GM19467 (cell line): ENCODE data around the gene SLC38A6.
A peak's percentile ranks its signal among the peaks of the same experiment; 100 is the strongest.

Experiments
- ATAC-seq: cut with Tn5 transposase; IDR thresholded peaks from one replicate; pipeline ENCODE4 v1.9.1; 2021; ENCODE audit warnings: mild to moderate bottlenecking, moderate library complexity; ENCODE audit not compliant: unreplicated experiment

SLC38A6 gene

DNA sequence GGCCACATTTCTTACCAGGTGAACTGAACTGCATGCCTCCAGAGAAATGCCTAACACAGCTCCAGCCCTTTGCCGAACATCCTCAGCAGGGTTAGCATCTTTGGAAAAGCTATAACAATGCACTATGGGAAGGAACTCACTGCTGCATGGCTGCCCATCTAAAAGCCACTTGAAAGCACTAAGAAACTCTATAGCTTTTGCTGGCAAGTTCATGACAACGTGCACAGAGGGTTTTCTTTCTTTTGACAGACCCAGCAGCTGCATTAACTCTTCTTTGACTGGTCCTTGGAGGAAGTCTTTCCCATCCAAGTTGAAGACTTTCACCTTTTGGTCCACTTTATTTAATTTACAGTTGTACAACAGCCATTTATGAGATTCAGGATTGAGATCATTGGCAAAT lies 5.5 kb upstream of the SLC38A6 start:
- ATAC-seq = no peak

DNA sequence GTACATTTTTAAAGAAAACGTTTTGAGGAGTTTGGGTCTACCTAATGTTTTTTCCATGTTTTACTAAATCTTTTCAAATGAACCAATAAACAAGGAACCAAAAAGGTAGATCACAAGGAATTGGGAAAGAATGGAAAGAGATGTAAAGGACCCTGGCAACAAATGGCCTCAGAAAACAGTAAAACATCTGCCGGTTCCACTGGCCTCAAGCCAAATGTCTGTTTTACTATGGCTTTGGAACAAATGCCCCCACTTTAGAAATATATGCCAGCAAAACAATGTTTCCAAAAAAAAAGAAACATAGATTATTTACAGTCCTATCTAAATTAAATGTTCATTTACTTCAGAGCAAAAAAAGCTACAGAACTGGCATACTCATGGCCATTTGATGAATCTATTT lies 3.2 kb upstream of the SLC38A6 start:
- no peak for ATAC-seq

DNA sequence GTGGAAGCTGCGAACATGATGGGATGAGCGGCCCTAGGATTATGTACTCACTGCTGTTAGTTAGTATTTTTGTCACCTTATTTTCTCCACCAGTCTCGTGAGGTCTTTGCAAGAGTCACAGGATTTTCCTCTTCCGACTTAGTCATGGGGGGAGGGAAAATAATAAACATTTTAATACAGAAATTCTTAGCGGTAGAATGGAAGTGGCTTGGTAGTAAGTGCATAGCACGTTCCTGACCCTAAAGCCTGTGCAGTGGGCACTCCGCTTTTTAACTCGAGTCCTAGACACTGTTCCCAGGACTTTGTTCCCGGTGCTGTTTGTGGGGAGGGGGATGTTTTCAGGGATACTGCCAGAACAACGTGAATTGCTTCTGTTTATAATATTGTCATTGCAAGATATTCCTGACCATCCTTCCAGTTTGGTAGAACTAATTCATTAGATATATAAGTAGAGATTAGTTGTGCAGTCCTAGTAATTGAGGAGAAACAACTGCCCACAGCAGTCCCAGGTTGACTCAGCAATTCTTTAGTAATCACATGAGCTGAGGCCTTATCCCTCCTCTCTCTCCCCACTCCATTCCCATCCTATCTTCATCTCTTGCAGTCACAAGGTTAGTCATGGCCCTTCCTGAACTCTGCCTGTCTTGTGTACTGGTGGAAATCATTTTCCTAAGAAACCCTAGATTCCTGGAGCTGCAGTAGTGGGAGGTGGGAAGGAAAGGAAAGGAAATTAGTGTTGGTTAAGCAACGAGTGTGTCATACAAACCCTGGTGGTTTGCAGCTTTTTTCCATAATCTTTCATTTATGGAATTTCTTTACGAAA lies 799 bp downstream of the SLC38A6 start:
- peak; percentile 1 for ATAC-seq

DNA sequence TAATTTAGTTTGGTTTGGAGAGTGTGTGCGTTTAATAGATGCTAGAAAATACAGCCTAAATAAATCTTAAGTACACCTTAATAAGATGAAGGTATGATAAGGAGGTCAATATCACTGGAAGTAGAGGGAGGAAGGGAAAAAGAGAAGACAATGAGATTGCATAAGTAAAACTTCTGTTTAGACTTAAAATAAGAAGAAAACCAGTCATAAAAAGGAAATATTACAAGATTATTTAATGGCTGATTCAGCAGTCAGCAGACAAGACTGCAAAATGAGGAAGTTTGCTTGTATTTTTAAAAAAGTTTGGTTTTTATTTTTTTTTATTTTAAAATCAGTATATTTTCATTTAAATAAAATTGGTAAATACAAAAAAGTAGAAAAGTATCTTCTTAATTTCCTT lies 3.2 kb downstream of the SLC38A6 start:
- no peak for ATAC-seq

DNA sequence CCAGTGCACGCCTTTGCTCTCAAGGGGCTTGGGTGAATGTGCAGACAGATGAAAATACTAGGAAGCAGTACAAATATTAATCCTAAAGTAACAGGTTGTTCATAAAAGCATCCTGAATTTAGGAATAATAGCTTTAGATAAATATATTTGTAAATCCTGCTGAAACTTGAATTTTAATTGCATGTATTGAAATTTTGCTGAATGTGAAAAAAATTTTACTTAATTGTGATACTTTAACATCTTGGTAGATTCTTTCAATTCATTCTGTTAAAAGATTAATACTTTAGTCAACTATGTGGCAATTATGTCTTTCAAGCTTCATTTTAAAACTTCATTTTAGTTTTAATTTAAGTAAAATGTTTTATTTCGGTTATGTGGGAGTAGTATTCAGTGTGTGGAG lies 5.5 kb downstream of the SLC38A6 start:
- ATAC-seq = no peak

DNA sequence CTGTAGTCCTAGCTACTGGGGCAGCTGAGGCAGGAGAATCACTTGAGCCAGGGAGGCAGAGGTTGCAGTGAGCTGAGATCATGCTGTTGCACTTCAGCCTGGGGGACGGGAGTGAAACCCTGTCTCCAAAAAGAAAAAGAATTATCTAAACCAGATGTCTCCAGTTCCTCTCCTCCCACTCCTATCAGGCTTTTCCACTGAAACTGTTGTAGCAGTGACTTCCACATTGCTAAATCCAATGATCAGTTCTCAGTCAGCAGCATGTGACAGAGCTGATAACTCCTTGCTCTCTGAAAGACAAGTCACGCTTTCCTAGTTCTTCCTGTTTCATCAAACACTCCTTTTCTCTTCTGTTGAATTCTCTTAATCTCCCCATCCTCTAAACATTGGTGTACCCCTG lies 8.6 kb downstream of the SLC38A6 start:
- ATAC-seq = no peak

DNA sequence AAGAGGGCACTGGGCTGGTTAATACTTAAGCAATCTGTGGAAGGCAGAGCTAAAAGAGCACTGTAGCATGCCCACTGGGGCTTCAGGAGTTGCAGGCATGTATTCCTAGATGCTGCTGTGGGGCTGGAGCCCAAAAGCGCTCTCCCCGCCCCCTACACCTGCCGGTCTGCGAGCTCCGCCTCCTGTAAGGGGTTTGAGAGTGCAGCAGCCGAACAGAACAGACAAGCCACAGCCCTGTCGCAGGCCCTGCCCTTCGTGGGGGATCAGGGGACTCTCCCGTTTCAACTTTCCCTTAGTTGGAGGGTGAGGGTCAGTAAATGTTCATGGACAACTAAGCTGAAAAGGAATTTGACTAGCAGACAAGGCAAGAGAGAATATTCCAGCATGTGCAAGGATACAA lies 17.6 kb downstream of the SLC38A6 start:
- no peak for ATAC-seq

DNA sequence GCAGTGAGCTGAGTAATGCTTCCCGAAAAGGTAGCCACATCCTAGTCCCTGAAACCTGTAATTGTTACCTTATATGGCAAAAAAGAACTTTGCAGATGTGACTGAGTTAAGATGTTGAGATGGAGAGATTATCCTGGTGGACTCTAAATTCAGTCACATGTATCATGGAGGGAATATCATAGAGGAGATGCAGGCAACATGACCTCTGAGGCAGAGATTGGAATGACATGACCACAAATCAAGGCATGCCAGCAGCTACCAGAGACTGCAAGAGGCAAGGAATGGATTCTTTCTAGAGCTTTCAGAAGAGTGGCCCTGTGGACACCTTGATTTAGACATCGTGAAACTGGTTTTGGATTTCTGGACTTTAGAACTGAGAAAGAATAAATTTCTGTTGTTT lies 18.5 kb downstream of the SLC38A6 start:
- ATAC-seq = no peak

DNA sequence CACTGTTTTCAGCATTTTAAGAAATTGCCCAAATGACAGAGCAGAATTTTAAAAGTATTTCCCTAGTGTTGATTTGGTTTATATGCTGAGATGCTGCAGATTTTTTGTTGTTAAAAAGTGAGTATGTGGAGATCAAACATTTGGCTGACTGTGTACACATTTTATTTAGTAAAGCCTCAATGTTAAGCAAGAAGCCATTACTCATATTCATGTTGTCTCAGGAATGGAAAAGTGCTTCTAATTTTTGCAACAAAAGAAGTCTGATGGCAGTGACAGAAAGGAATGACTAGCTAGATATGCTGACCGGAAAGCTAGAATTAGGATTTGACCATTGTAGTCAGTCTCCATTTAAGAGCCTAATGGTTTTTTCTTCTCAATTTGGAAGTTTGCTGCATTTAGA lies 22.5 kb downstream of the SLC38A6 start:
- ATAC-seq = no peak

DNA sequence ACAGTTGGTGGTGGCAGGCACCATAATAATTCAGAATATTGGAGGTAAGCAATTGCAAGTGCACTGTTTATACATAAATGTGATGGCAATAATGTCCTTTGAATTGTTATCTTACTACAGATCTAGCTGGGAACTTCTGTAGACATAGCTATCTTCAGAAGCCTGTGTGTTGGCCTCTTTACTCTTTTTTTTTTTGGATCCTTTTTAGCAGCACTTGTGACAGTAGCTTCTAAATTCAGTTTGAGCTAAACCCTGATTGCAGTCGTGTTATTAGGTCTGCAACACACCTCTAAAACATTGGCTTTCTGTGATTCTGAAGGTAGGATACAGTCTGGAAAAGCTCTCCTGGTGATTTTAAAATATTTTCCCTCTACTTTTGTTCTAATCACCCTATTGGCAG lies 38.5 kb downstream of the SLC38A6 start:
- ATAC-seq = no peak

DNA sequence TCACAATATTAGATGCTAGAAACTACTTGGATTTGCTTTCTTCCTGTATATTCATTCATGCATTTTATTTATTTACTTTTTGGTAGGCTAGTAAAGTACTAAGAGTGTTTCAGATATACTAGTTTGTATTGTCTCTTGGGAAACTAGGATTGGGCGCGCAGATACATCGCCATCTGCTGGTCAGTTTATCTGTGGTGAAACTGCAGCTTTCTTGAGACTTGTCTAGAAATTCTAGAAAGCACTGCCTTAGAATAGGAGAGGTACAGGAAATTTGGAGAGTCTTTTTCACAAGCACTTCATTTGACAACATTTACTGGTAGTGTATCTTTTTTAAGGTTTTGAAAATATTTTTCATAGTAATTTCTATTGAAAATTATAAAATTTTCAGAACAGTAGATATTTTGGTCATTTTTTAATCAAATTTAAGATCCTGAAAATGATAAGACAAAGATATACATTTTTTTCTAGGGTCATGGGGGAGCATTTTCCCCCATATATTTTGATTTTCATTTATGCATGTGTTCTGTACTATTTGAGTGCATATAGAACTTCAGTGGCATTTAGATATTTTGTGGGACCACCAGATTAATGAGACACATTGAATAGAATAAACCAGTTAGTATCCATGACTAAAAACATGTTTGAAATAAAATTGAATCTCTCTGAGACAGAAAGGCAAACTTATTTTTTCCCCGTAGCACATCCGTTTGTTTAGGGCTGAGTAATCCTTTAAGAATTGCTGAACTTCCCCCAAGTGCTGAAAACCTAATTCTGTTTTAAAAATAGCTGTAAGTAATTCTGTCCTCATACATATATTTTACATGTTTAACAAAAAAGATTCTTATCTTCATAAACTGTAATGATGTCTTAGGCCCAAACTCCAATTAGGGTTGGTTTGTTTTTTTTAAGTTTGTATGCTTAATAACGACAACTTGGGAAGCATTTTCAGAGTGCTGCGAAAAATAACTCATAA lies 44.5 kb downstream of the SLC38A6 start:
- ATAC-seq = peak; percentile 58

DNA sequence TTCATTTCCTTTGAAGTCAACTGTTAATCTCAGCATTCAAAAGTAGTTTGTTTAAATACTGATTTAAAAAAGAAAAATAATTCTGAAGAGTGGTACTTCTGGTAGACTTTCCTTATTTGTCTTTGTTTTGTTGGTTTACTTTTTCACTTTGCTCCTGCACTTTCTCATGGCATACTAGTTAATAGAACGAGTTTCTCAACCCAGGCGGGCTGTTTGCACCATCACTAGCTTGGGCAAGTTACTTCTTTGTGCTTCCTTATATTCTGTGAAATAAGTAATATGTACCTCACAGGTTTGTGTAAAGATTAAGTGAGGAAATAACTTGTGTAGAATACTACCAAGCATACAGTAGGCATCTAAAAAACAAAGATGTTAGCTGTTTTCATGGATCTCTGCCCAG lies 45.5 kb downstream of the SLC38A6 start:
- ATAC-seq = no peak

DNA sequence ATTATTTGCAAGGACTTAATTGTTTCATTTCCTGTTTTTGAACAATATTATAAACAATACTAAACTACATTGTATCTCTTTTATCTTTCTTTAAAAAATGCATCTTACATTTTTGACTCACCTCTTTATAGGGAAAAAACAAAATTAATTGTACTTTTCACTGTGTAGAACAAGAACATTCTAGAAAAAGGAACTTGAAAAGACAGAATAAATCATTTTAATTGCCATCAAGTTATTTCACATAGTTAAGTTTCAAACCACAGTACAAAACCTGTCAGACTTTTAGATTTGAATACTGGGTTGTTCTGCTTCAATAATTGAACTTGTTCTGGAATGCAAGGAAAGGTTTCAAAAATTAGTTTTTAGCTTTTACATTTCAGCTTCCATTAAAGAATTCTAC lies 50.0 kb downstream of the SLC38A6 start:
- ATAC-seq = no peak

DNA sequence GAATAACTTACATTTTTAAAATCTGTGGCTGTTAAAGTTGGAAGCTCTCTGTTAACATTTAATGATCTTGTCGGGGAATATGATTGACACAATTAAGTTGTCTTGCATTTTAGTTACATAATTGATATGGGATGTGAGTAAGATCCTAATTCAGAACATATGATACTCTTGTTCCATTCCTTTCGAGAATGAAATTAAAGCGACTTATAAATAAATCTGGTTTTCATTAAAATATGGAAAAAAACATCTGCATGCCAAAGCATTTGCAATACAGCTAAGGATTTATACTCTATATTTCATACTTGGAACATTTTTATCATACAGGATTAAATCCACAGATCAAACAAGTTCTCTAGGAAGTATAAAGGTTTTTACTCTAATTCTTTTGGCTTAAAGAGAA lies 52.0 kb downstream of the SLC38A6 start:
- ATAC-seq = no peak

DNA sequence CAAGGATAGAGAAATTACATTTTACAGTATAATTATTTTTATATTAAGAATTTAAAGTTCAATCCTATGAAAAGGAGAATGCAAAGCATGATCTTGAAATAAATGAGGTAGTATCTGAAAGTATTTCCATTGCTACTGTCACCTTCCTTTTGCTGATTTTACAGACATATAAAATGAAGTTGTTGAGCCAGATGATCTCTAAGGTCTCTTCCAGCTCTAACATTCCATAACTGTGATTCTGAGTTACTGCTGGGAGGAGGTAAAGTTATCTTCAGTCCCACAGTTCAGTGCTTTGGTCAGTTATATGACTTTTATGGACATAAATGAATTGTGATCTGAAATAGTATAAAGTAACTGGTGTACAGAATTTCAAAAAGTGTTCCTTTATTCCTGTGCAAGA lies 52.8 kb downstream of the SLC38A6 start:
- no peak for ATAC-seq

DNA sequence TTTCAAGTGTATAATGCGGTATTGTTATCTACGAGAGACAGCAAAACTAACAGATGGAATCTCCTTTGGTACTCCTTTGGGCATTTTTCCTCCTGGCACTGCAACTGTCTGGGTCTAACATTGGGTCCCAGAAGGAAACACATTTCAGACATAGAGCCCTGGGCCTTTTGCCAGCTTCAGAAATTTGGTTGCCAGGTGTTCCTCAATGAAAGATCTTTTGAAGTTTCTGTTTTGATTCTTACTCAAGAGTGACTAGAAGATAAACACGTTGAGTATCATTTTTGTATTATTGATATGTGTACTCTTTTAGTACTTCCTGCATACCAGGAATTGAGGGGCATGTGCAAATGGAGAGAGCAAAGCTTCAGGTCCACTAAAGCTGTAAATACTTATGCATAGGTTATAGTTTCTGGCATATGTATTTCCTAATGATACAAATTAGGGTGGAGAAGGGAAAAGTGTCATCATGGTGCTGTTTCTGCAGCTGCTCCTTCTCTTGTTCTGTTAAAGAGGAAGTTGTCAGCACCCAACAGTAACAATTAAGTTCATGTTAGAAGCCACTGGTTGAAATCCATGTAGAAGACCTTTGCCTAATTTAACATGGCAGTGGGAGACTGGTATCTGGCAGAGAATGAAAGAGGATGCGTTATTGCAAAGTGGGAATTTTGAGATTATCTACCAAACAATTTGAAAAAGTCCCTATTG lies 53.5 kb downstream of the SLC38A6 start:
- peak; percentile 80 for ATAC-seq

DNA sequence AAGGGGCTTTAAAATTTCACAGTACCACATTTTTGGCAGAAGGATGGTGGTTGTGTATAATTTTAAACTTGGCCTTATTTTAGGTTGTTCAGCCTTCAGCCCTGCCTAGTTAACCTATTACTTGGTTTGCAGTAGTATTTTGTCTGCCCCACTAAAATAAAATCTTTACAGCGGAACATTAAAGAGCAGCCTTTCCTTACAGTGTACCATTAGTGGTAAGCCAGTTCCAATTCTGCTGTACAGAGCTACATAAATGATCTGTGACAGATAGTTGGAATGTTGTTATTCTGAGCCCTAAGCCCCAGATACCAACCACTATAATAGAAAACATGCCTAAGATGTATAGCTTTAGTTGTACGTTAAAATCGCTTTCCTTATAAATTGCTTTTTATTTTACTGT lies 56.2 kb downstream of the SLC38A6 start:
- no peak for ATAC-seq

DNA sequence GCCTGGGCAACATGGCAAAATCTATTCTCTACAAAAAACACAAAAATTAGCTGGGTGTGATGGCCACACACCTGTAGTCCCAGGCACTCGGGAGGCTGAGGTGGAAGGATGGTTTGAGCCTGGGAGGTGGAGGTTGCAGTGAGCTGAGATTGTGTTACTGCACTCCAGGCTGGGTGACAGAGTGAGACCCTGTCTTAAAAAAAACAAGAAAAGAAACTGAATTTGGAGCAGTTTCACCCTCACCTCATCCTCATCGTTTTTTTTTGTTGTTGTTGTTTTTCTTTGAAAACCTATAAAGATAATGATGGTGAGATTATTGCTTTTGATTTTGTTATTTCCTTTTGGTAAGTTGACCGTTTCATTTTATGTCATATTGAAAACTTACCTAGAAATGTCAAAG lies 60.7 kb downstream of the SLC38A6 start:
- no peak for ATAC-seq

DNA sequence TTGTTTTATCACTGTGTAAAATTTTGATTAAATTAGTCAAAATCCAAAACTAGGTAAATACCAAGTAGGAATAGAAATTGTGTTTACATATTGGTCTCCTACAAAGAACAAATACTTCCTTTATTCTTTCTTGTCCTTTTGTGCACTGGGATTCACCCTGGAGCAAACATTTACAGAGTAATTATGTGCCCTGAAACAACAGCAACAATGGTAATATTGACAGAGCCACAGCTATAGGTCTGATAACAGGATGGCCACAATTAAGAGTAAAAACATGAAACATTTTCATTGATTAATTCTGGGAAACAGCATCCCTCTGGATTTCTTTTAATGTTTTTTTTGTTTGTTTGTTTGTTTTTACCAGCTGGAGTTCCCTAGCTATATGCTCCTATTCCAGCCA lies 61.2 kb downstream of the SLC38A6 start:
- ATAC-seq = no peak

DNA sequence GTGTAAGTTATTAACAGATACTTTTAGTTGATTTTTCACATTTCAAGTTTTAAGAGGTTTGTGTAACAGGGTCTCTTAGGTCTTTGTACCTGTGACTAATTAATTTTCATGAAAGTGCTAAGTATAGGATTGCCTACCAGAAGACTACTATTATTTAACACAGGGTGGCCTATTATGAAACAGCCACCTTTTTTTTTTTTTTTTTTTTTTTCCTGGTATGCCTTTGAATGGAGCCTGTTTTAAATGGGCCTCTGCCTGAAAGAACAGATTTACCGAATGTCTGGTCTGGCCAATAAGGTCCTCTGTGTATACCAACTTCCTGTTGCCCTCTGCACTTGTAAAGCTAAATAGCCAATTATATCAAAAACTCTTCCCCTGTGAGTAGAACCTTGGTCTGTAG lies 62.5 kb downstream of the SLC38A6 start:
- no peak for ATAC-seq

DNA sequence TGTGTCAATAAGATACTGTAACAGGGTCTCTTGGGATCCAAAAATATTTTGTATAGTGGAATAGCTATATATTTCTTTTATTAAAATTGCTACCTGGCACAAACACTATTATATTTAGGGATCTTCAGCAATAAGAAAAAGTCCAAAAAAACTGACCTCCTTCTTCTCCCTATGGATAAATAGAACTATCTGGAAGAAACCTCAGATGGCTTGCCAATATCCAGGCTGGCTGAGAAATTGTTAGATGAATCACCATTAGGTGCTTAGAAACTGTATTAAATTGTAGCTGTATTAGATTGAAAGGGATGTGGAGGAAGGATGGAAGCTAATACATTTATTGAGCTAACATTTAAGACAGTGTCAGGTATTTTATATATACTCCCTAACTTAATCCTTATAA lies 66.0 kb downstream of the SLC38A6 start:
- ATAC-seq = no peak
